ENCODE results near the gene MTF2. TPM values are rescaled to one million over a fixed set of nuclear protein-coding genes. Genes with fewer than 3 reads are reported as not detected.

Gene MTF2
- total RNA-seq, 6 experiments from 2014 or later, result 12.5 to 17.1 (median 14.0) TPM

DNA sequence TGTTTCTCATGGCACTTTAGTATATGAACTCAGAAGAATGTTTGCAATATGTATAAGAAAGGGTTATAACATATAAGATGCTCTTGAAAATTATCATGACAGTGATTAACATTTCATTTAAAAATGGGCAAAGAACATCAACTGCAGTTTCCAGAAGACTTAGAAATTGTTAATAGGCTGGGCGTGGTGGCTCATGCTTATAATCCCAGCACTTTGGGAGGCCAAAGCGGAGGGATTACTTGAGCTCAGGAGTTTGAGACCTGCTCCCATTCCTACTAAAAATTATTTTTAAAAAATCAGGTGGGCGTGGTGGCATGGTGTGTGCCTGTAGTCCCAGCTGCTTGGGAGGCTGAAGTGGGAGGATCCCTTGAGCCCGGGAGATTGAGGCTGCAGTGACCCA, 23.1 kb downstream of the MTF2 start:
- Mint-ChIP-seq H3K9me3 (peaks cover 4% of the 10 kb centered on the region; the same call in 1 of the 2 replicates), H3K4me3 (no peak overlapping the region), H3K4me1 (ENCODE audit: low read depth) (peaks cover 6% of the 10 kb centered on the region; the same call in 1 of the 2 replicates), H3K27me3 (ENCODE audit: insufficient read depth) (no peaks in the 10 kb centered on the region), H3K27ac (peak overlapping the region; percentile 48; the same call in 1 of the 2 replicates), H3K36me3 (ENCODE audit: low read depth) (peaks cover 18% of the 10 kb centered on the region)
- DNase-seq, result no peak
- TF ChIP-seq, protein P1, sequence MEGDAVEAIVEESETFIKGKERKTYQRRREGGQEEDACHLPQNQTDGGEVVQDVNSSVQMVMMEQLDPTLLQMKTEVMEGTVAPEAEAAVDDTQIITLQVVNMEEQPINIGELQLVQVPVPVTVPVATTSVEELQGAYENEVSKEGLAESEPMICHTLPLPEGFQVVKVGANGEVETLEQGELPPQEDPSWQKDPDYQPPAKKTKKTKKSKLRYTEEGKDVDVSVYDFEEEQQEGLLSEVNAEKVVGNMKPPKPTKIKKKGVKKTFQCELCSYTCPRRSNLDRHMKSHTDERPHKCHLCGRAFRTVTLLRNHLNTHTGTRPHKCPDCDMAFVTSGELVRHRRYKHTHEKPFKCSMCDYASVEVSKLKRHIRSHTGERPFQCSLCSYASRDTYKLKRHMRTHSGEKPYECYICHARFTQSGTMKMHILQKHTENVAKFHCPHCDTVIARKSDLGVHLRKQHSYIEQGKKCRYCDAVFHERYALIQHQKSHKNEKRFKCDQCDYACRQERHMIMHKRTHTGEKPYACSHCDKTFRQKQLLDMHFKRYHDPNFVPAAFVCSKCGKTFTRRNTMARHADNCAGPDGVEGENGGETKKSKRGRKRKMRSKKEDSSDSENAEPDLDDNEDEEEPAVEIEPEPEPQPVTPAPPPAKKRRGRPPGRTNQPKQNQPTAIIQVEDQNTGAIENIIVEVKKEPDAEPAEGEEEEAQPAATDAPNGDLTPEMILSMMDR (IDR thresholded peaks at IDR 0.05), result no peak

DNA sequence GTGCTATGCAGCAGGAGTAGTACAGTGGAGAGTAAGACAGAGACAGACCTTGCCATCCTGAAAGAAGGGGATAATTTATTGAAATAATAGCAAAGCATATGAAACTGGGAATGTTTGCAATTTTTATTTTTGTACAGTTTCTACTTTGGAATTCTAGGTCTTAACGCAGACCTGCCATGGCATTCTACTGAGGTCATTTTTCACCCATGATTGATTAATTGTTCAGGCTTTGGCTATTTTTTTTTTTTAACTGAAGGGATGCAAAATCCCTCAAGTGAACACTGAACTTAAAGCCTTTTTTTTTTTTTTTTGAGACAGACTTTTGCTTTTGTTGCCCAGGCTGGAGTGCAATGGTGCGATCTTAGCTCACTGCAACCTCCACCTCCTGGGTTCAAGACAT, 27.1 kb downstream of the MTF2 start:
- Mint-ChIP-seq H3K4me3 (no peak overlapping the region), H3K27ac (no peak overlapping the region), H3K36me3 (ENCODE audit: low read depth) (peaks cover 36% of the 10 kb centered on the region), H3K9me3 (peaks cover 20% of the 10 kb centered on the region), H3K4me1 (ENCODE audit: low read depth) (peaks cover 24% of the 10 kb centered on the region), H3K27me3 (ENCODE audit: insufficient read depth) (no peaks in the 10 kb centered on the region)
- no peak for DNase-seq
- TF ChIP-seq, protein P1 (IDR thresholded peaks at IDR 0.05), result no peak

DNA sequence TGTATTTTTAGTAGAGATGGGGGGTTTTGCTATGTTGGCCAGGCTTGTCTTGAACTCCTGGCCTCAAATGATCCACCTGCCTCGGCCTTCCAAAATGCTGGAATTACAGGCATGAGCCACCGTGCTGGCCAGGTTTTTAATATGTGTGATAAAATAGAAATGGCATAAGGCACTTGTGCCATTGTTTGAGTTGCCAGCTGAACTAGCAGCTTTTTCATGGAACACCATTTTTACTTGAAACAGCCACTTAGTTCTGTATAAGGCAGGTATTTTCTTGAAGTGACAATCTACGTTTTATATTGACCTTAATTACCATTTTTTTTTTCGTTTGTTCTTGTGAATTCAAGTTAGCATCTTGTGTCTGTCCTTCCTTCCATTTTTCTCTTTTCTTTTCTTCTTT, 28.3 kb downstream of the MTF2 start:
- H3K36me3 Mint-ChIP-seq (ENCODE audit: low read depth), result peaks cover 36% of the 10 kb centered on the region
- H3K27me3 Mint-ChIP-seq (ENCODE audit: insufficient read depth), result no peaks in the 10 kb centered on the region

DNA sequence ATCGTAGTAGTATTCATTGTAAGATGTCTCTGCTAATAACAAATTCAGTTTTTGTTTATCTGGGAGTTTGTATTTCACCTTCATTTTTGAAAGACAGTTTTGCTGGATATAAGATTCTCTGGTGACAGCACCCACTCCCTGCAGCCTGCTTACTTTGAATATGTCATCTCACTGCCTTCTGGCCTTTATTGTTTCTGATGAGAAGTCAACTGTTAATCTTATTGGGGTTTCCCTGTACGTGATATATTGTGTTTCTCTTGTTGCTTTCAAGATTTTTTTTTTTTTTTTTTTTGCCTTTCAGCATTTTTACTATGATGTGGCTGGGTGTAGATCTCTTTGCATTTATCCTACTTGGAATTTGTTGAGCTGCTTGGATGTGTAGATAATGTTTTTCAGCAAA, 29.3 kb downstream of the MTF2 start:
- Mint-ChIP-seq H3K9me3 (peaks cover 20% of the 10 kb centered on the region), H3K27me3 (ENCODE audit: insufficient read depth) (no peaks in the 10 kb centered on the region), H3K36me3 (ENCODE audit: low read depth) (peaks cover 36% of the 10 kb centered on the region), H3K27ac (no peak overlapping the region), H3K4me1 (ENCODE audit: low read depth) (peaks cover 34% of the 10 kb centered on the region), H3K4me3 (no peak overlapping the region)
- no peak for DNase-seq
- TF ChIP-seq, protein P1 (IDR thresholded peaks at IDR 0.05), result no peak

More for the DNA sequence above, 28.3 kb downstream of the MTF2 start:
- no peak for DNase-seq
- no peak overlapping the region for H3K4me3 Mint-ChIP-seq
- peaks cover 20% of the 10 kb centered on the region for H3K9me3 Mint-ChIP-seq
- TF ChIP-seq, protein P1 (IDR thresholded peaks at IDR 0.05), result no peak
- H3K27ac Mint-ChIP-seq, result no peak overlapping the region
- H3K4me1 Mint-ChIP-seq (ENCODE audit: low read depth), result peaks cover 34% of the 10 kb centered on the region

DNA sequence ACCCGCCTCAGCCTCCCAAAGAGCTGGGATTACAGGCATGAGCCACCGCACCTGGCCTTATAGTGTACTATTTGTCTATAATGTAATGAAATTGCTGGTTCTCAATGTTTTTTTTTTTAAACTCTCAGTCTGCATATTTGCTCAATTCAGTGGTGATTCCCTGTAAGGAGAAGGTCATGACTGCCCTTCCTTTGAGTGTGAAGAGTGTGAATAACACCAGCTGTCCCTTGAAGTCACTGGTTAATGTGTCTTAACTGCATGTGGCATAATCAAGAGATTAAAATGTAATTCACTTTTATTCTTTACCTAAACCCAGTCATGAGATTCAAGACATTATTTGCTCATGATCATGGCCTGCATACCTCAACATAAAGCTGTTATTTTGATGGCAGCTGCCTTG, 30.5 kb downstream of the MTF2 start:
- Mint-ChIP-seq H3K4me1 (ENCODE audit: low read depth) (peaks cover 41% of the 10 kb centered on the region), H3K9me3 (peaks cover 20% of the 10 kb centered on the region), H3K27me3 (ENCODE audit: insufficient read depth) (no peaks in the 10 kb centered on the region), H3K36me3 (ENCODE audit: low read depth) (peaks cover 36% of the 10 kb centered on the region), H3K27ac (no peak overlapping the region), H3K4me3 (no peak overlapping the region)
- TF ChIP-seq, protein P1 (IDR thresholded peaks at IDR 0.05), result no peak
- no peak for DNase-seq

DNA sequence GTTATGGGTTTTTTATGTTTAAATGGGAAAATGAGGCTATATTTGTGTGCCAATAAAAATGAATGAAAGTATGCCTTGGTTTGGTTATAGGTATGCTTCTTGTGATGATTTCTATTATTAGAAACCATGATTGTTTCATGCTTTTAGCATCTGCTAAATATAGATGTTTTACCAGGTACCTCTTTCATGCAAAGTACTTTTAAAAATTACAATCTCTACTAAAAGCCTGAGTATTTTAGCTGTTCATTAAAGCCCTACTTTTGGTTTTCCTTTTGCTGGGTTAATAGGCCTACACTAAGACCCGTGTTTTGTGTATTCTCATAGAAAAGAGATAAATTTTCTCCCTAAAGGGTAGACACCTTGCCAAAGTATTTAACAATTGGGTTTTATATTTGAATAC, 32.0 kb downstream of the MTF2 start:
- Mint-ChIP-seq H3K9me3 (peaks cover 20% of the 10 kb centered on the region), H3K4me1 (ENCODE audit: low read depth) (peaks cover 37% of the 10 kb centered on the region), H3K4me3 (peak overlapping the region; percentile 59; the same call in 1 of the 2 replicates), H3K27ac (peak overlapping the region; percentile 42; the same call in 1 of the 2 replicates), H3K27me3 (ENCODE audit: insufficient read depth) (no peaks in the 10 kb centered on the region), H3K36me3 (ENCODE audit: low read depth) (peaks cover 30% of the 10 kb centered on the region)
- TF ChIP-seq, protein P1 (IDR thresholded peaks at IDR 0.05), result no peak
- DNase-seq, result no peak
